HepG2 (cell line): ENCODE data around the gene TBC1D22A.

ENCODE experiments used
- CENPX ChIP-seq: sonication (generic); formaldehyde crosslinking; IDR thresholded peaks from 2 replicates; pipeline ENCODE4 v1.9.0; 2021; ENCODE audit warnings: mild to moderate bottlenecking, missing genetic modification reagents, moderate library complexity
- ZNF20 ChIP-seq: sonication (generic); formaldehyde crosslinking; IDR thresholded peaks from 2 replicates; pipeline ENCODE4 v1.4.0; 2020; ENCODE audit warnings: mild to moderate bottlenecking, moderate library complexity, missing genetic modification reagents
- ZNF274 ChIP-seq: sonication (generic); formaldehyde crosslinking; IDR thresholded peaks from 2 replicates; pipeline ENCODE4 v1.5.1; 2020; ENCODE audit warnings: mild to moderate bottlenecking, missing genetic modification reagents

DNA sequence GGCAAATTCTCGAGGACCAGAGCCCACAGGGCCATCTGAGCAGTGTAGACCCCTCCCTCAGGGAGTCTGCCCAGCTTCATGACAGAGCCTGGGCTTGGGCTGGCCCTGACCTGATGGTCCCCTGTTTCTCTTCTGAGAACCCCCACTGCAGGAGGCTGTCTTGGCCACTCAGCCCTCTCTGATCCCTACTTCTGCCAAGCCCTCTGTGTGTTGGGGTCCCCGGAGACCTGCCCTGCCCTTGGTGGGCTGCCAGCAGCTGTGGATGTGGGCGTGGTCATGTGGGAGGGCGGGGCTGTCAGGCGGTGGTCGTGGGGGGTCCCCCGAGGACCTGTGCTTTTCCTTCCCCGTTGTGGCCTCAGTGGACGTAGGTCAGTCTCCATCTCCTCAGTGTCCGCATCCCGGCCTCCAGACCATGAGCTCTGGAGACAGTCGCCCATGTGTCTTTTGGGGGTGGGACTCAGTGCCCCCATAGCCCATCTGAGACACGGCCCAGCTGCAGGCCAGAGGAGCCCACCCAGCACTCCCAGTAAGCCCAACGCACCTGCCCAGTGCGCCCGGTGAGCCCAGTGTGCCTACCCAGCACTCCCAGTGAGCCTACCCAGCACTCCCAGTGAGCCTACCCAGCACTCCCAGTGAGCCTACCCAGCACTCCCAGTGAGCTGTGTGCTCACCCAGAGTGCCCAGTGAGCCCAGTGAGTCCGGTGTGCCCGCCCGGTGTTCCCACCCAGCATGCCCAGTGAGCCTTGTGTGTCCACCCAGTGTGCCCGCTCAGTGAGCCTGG is 409.2 kb downstream of the TBC1D22A start:
- no peak for TF ChIP-seq CENPX (CRISPR knock-in tag)
- no peak for TF ChIP-seq ZNF274
- no peak for TF ChIP-seq ZNF20 (CRISPR knock-in tag)
